ENCODE results near the gene GPC1. TPM values are rescaled to one million over a fixed set of nuclear protein-coding genes. Genes with fewer than 3 reads are reported as not detected.

The GPC1 gene
- total RNA-seq, 1 donor from 2014 or later: 252 TPM

DNA sequence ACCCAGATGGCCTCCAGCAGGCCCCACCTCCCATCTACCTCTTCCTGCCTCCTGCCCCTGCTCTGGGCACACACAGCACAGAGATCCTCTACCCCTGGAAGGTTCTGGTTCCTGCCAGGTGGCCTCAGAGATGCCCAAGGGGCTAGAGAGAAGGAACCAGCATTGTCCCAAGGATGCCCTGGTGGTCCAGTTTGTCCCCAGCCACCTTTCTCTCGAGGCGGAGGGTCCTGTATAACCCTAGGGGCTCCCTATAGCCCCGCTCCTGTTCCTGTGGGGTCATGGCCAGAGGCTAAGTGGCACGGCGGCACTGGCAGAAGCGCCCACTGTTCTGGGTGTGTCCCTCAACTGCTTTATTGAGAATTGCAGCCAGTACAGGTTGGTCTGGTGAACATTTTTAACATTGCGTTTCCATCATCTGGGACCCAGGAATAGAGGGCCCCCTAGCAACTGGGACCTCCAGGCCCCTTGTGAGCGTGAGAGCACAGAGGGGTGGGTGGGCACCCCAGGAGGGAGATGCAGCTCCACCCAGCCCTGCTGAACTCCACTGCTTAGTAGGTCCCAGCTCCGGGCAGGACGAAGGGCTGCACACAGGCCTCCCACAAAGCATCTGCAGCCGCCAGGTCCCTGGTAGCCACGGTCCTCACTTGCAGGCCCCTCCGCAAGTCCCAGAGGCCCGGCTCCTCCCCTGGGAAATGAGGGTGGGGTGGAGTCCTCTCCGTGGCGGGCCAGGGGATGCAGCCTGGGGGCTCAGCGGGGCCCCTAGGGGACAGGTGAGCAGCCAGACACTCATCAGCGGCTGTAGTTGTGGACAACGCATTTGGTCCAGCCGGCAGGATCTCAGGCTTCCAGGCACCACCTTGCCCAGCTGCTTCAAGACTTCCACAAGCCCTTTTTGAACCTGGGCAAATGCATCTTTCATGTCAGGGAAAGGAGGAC, 33.1 kb downstream of the GPC1 start:
- H3K27me3 ChIP-seq (ENCODE audit: insufficient read depth, low read length): no peaks in the 10 kb centered on the region
- H3K79me2 ChIP-seq (ENCODE audit: insufficient read depth, low read length): no peaks in the 10 kb centered on the region
- H3K27me3 Mint-ChIP-seq (ENCODE audit: low read depth, unreplicated experiment): no peaks in the 10 kb centered on the region
- peaks cover 14% of the 10 kb centered on the region for H3K4me1 Mint-ChIP-seq (ENCODE audit: low read depth, unreplicated experiment)
- H3K36me3 ChIP-seq (ENCODE audit: insufficient read depth, low read length): peaks cover 5% of the 10 kb centered on the region
- H3K27ac ChIP-seq (ENCODE audit: low read depth, low read length): no peak overlapping the region
- H3K9ac ChIP-seq (ENCODE audit: low read length): no peak overlapping the region
- H3K9me3 ChIP-seq (ENCODE audit: insufficient read depth, low read depth, low read length): no peaks in the 10 kb centered on the region
- H2AFZ ChIP-seq (ENCODE audit: low read depth, low read length): no peak overlapping the region
- H3K27ac Mint-ChIP-seq (ENCODE audit: unreplicated experiment): no peak overlapping the region
- H4K20me1 ChIP-seq (ENCODE audit: insufficient read depth, low read length): peaks cover 35% of the 10 kb centered on the region
- no peak for FAIRE-seq
- no peak for DNase-seq (ENCODE audit: low read depth)
- H3K4me2 ChIP-seq (ENCODE audit: low read length): no peak overlapping the region
- no peaks in the 10 kb centered on the region for H3K4me1 ChIP-seq (ENCODE audit: insufficient read depth, low read length)
- peaks cover 8% of the 10 kb centered on the region for H3K9me3 Mint-ChIP-seq (ENCODE audit: unreplicated experiment)
- no peak overlapping the region for H3K4me3 Mint-ChIP-seq (ENCODE audit: unreplicated experiment)
- TF ChIP-seq EZH2 (IDR thresholded peaks at IDR 0.05; ENCODE audit: insufficient read depth, low read length): no peak
- TF ChIP-seq, protein P1, sequence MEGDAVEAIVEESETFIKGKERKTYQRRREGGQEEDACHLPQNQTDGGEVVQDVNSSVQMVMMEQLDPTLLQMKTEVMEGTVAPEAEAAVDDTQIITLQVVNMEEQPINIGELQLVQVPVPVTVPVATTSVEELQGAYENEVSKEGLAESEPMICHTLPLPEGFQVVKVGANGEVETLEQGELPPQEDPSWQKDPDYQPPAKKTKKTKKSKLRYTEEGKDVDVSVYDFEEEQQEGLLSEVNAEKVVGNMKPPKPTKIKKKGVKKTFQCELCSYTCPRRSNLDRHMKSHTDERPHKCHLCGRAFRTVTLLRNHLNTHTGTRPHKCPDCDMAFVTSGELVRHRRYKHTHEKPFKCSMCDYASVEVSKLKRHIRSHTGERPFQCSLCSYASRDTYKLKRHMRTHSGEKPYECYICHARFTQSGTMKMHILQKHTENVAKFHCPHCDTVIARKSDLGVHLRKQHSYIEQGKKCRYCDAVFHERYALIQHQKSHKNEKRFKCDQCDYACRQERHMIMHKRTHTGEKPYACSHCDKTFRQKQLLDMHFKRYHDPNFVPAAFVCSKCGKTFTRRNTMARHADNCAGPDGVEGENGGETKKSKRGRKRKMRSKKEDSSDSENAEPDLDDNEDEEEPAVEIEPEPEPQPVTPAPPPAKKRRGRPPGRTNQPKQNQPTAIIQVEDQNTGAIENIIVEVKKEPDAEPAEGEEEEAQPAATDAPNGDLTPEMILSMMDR (IDR thresholded peaks at IDR 0.05; ENCODE audit: insufficient read depth, low read depth, low read length): no peak
- H3K4me3 ChIP-seq (ENCODE audit: insufficient read depth, low read depth, low read length): no peak overlapping the region
- peaks cover 4% of the 10 kb centered on the region for H3K36me3 Mint-ChIP-seq (ENCODE audit: low read depth, unreplicated experiment)

DNA sequence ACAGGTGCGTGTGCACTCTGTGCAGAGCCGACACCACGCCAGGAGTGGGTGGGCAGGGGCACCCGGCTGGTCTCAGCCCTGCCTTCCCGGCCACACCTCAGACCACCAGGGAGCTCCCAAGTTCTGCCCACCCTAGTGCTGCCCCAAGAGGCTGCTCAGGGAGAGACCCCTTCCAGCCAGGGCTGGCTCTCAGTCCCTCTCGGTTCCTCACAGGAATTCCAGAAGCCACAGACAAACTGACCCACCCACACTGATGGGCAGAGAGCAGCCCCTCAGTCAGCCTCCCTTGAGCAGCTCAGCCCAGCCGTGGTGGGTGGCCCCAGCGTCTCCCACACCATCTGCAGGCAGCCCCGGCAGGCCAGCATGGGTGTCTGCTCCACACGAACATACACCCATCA, 33.8 kb downstream of the GPC1 start:
- H3K27ac Mint-ChIP-seq (ENCODE audit: unreplicated experiment): no peak overlapping the region
- no peak for DNase-seq (ENCODE audit: low read depth)

More for the DNA sequence above, 33.8 kb downstream of the GPC1 start:
- H3K9me3 ChIP-seq (ENCODE audit: insufficient read depth, low read depth, low read length): no peaks in the 10 kb centered on the region
- H2AFZ ChIP-seq (ENCODE audit: low read depth, low read length): no peak overlapping the region
- H4K20me1 ChIP-seq (ENCODE audit: insufficient read depth, low read length): peaks cover 28% of the 10 kb centered on the region
- no peak overlapping the region for H3K4me3 ChIP-seq (ENCODE audit: insufficient read depth, low read depth, low read length)
- H3K4me1 Mint-ChIP-seq (ENCODE audit: low read depth, unreplicated experiment): peaks cover 14% of the 10 kb centered on the region
- H3K4me1 ChIP-seq (ENCODE audit: insufficient read depth, low read length): no peaks in the 10 kb centered on the region
- FAIRE-seq: no peak
- H3K27ac ChIP-seq (ENCODE audit: low read depth, low read length): no peak overlapping the region
- H3K9ac ChIP-seq (ENCODE audit: low read length): no peak overlapping the region
- no peak for TF ChIP-seq EZH2 (IDR thresholded peaks at IDR 0.05; ENCODE audit: insufficient read depth, low read length)
- TF ChIP-seq, protein P1 (IDR thresholded peaks at IDR 0.05; ENCODE audit: insufficient read depth, low read depth, low read length): no peak
- peaks cover 12% of the 10 kb centered on the region for H3K9me3 Mint-ChIP-seq (ENCODE audit: unreplicated experiment)
- H3K36me3 ChIP-seq (ENCODE audit: insufficient read depth, low read length): no peaks in the 10 kb centered on the region
- no peaks in the 10 kb centered on the region for H3K27me3 Mint-ChIP-seq (ENCODE audit: low read depth, unreplicated experiment)
- H3K4me3 Mint-ChIP-seq (ENCODE audit: unreplicated experiment): no peak overlapping the region
- H3K36me3 Mint-ChIP-seq (ENCODE audit: low read depth, unreplicated experiment): peaks cover 5% of the 10 kb centered on the region
- H3K27me3 ChIP-seq (ENCODE audit: insufficient read depth, low read length): no peaks in the 10 kb centered on the region
- no peaks in the 10 kb centered on the region for H3K79me2 ChIP-seq (ENCODE audit: insufficient read depth, low read length)
- no peak overlapping the region for H3K4me2 ChIP-seq (ENCODE audit: low read length)

Data from astrocyte (in vitro differentiated cells and primary cell).